Stimulated activated CD8-positive, alpha-beta memory T cell treated with anti-CD3 and anti-CD28 coated beads, Interleukin-12 subunit alpha, Interleukin-12 subunit beta, amount 100 ng/mL, for 24 hours (primary cell): ENCODE measurements around the gene ESR1.

ENCODE experiments used
- DNase-seq: peaks from one replicate; pipeline ENCODE4 v3.0.0-alpha.2; 2020; ENCODE audit errors: extremely low read depth

The ESR1 gene

GRCh38 chr6:151807513-151808370, at the start of gene ESR1:
ESR1 (plus strand) TSS chr6:151807682; CDS start chr6:151807913, 231 bp downstream.
- DNase-seq, result no peak

- no peak for DNase-seq
Observed at GRCh38 chr6:151760486-151760885, 47.0 kb upstream of the ESR1 start.

- DNase-seq, result no peak
Observed at GRCh38 chr6:151761851-151762250, 45.6 kb upstream of the ESR1 start.

GRCh38 chr6:151762817-151763216, 44.7 kb upstream of the ESR1 start:
- DNase-seq, result no peak

GRCh38 chr6:151763303-151763702, 44.2 kb upstream of the ESR1 start:
- no peak for DNase-seq

- DNase-seq, result no peak
Observed at GRCh38 chr6:151763938-151764680, 43.4 kb upstream of the ESR1 start.

- DNase-seq, result no peak
Observed at GRCh38 chr6:151765444-151765886, 42.0 kb upstream of the ESR1 start.

GRCh38 chr6:151772446-151772845, 35.0 kb upstream of the ESR1 start:
- DNase-seq, result no peak

- DNase-seq, result no peak
Observed at GRCh38 chr6:151773382-151773781, 34.1 kb upstream of the ESR1 start.

- no peak for DNase-seq
Observed at GRCh38 chr6:151782560-151782959, 24.9 kb upstream of the ESR1 start.

- DNase-seq, result no peak
Observed at GRCh38 chr6:151783692-151784091, 23.8 kb upstream of the ESR1 start.

- DNase-seq, result no peak
Observed at GRCh38 chr6:151784441-151785214, 22.9 kb upstream of the ESR1 start.

- DNase-seq, result no peak
Observed at GRCh38 chr6:151796842-151797530, 10.5 kb upstream of the ESR1 start.

- no peak for DNase-seq
Observed at GRCh38 chr6:151803743-151804142, 3.7 kb upstream of the ESR1 start.

GRCh38 chr6:151804585-151805285, 2.7 kb upstream of the ESR1 start:
- DNase-seq, result no peak

GRCh38 chr6:151805286-151805840, 2.1 kb upstream of the ESR1 start:
- no peak for DNase-seq

- no peak for DNase-seq
Observed at GRCh38 chr6:151806757-151807512, 547 bp upstream of the ESR1 start.

- DNase-seq, result no peak
Observed at GRCh38 chr6:151808371-151809241, 1.1 kb downstream of the ESR1 start.

GRCh38 chr6:151811081-151811480, 3.6 kb downstream of the ESR1 start:
- DNase-seq, result no peak
